NB4 (cell line): ENCODE results near the gene NCAM1.

Experiments used
- POLR2A ChIP-seq: IDR thresholded peaks from 2 replicates; pipeline ENCODE4 v1.6.1; 2011; ENCODE audit warnings: mild to moderate bottlenecking; ENCODE audit not compliant: insufficient read length; ENCODE audit errors: extremely low read depth
- TF ChIP-seq, protein P1 (sequence below): IDR thresholded peaks from one replicate; pipeline ENCODE4 v1.5.1; 2012; ENCODE audit warnings: low read depth, low read length
- TF ChIP-seq, protein P2 (sequence below): IDR thresholded peaks from 2 replicates; pipeline ENCODE4 v1.6.1; 2011; ENCODE audit warnings: low read depth, low read length

DNA sequence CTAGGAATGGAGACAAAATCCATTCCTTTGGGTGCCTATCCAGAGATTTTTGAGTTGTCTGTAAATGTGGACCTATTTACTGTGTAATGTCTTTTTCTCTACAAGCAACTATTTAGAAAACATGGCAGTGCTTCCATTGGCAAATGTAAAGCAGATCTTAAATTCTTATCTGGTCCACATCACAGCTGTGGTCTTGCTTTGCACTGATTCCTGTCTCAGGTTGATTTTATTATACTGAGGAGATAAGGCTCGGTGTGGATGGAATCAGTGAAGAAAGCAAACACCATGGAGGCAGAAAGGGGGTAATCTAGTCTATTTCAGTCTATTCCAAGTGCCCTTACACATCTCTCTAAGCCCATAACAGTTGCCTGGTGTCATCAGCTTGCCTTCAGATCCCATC, 160.5 kb downstream of the NCAM1 start:
- TF ChIP-seq, protein P1, sequence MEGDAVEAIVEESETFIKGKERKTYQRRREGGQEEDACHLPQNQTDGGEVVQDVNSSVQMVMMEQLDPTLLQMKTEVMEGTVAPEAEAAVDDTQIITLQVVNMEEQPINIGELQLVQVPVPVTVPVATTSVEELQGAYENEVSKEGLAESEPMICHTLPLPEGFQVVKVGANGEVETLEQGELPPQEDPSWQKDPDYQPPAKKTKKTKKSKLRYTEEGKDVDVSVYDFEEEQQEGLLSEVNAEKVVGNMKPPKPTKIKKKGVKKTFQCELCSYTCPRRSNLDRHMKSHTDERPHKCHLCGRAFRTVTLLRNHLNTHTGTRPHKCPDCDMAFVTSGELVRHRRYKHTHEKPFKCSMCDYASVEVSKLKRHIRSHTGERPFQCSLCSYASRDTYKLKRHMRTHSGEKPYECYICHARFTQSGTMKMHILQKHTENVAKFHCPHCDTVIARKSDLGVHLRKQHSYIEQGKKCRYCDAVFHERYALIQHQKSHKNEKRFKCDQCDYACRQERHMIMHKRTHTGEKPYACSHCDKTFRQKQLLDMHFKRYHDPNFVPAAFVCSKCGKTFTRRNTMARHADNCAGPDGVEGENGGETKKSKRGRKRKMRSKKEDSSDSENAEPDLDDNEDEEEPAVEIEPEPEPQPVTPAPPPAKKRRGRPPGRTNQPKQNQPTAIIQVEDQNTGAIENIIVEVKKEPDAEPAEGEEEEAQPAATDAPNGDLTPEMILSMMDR = no peak
- TF ChIP-seq POLR2A = no peak
- TF ChIP-seq, protein P2, sequence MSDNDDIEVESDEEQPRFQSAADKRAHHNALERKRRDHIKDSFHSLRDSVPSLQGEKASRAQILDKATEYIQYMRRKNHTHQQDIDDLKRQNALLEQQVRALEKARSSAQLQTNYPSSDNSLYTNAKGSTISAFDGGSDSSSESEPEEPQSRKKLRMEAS = no peak
